ENCODE measurements around the gene CACNA2D3.

Gene CACNA2D3

GRCh38 chr3:54574906-54575617, 452.7 kb downstream of the CACNA2D3 start:
- Mint-ChIP-seq H3K36me3 (ENCODE audit: low read depth) (no peaks in the 10 kb centered on the region), H3K9me3 (no peaks in the 10 kb centered on the region), H3K27me3 (ENCODE audit: low read depth) (no peaks in the 10 kb centered on the region), H3K27ac (no peak overlapping the region), H3K4me1 (ENCODE audit: low read depth) (no peaks in the 10 kb centered on the region), H3K4me3 (no peak overlapping the region)
- DNase-seq (ENCODE audit: low spot score): no peak

GRCh38 chr3:54575618-54575960, 453.2 kb downstream of the CACNA2D3 start:
- no peaks in the 10 kb centered on the region for H3K4me1 Mint-ChIP-seq (ENCODE audit: low read depth)
- H3K36me3 Mint-ChIP-seq (ENCODE audit: low read depth): no peaks in the 10 kb centered on the region
- H3K27ac Mint-ChIP-seq: no peak overlapping the region
- DNase-seq (ENCODE audit: low spot score): no peak
- no peaks in the 10 kb centered on the region for H3K9me3 Mint-ChIP-seq
- no peak overlapping the region for H3K4me3 Mint-ChIP-seq
- H3K27me3 Mint-ChIP-seq (ENCODE audit: low read depth): no peaks in the 10 kb centered on the region

GRCh38 chr3:54577313-54577712, 455.0 kb downstream of the CACNA2D3 start:
- Mint-ChIP-seq H3K9me3 (no peaks in the 10 kb centered on the region), H3K27ac (no peak overlapping the region), H3K27me3 (ENCODE audit: low read depth) (no peaks in the 10 kb centered on the region)

GRCh38 chr3:54578417-54578816, 456.1 kb downstream of the CACNA2D3 start:
- no peaks in the 10 kb centered on the region for H3K36me3 Mint-ChIP-seq (ENCODE audit: low read depth)
- no peaks in the 10 kb centered on the region for H3K4me1 Mint-ChIP-seq (ENCODE audit: low read depth)
- DNase-seq (ENCODE audit: low spot score): no peak
- no peaks in the 10 kb centered on the region for H3K9me3 Mint-ChIP-seq
- no peak overlapping the region for H3K27ac Mint-ChIP-seq
- no peak overlapping the region for H3K4me3 Mint-ChIP-seq
- H3K27me3 Mint-ChIP-seq (ENCODE audit: low read depth): no peaks in the 10 kb centered on the region

More at GRCh38 chr3:54577313-54577712, 455.0 kb downstream of the CACNA2D3 start:
- Mint-ChIP-seq H3K36me3 (ENCODE audit: low read depth) (no peaks in the 10 kb centered on the region), H3K4me1 (ENCODE audit: low read depth) (no peaks in the 10 kb centered on the region), H3K4me3 (no peak overlapping the region)
- DNase-seq (ENCODE audit: low spot score): no peak

DNA sequence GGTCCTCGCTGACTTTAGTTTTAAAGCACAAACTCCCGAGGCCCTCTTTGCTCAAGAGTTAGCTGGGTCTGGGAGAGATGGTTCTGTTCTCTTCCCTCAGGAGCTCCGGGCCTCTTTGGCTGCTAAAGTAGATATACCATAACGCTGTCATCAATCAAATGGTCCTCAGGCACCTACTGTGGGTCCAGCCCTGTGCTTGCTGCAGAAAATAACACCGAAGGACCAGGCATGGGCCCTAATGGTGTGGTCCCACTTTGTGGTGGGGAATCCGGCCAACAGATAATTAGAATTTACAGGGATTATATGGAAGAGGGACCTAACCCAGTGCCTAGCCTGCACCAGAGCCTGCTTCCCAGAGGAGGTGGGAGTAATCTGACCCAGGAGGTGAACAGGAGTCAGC, 458.1 kb downstream of the CACNA2D3 start:
- Mint-ChIP-seq H3K27ac (no peak overlapping the region), H3K4me3 (no peak overlapping the region), H3K27me3 (ENCODE audit: low read depth) (no peaks in the 10 kb centered on the region), H3K4me1 (ENCODE audit: low read depth) (no peaks in the 10 kb centered on the region), H3K9me3 (no peaks in the 10 kb centered on the region), H3K36me3 (ENCODE audit: low read depth) (no peaks in the 10 kb centered on the region)
- DNase-seq (ENCODE audit: low spot score): no peak

DNA sequence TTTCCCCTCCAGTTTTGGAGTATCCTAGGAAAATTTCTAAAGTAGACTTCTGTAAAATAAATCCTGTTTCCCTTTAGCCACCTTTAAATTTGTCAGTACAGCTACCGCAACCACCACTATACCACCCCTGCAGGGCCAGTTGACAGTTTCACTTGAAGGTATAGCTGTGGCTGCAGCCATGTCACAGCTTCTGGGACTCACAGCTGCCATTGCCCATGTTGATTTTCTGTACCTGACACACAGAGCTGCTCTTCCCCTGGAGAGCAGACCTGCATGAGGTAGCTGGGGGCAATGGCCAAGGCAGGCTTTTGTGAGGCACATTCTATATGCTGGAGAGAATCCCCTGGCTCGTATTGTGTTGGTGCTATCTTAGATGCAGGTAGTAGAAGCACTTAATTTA, 460.1 kb downstream of the CACNA2D3 start:
- Mint-ChIP-seq H3K27ac (no peak overlapping the region), H3K4me3 (no peak overlapping the region), H3K9me3 (no peaks in the 10 kb centered on the region), H3K4me1 (ENCODE audit: low read depth) (no peaks in the 10 kb centered on the region), H3K36me3 (ENCODE audit: low read depth) (no peaks in the 10 kb centered on the region), H3K27me3 (ENCODE audit: low read depth) (no peaks in the 10 kb centered on the region)
- no peak for DNase-seq (ENCODE audit: low spot score)

- no peaks in the 10 kb centered on the region for H3K9me3 Mint-ChIP-seq
- DNase-seq (ENCODE audit: low spot score): no peak
- no peak overlapping the region for H3K4me3 Mint-ChIP-seq
- no peaks in the 10 kb centered on the region for H3K27me3 Mint-ChIP-seq (ENCODE audit: low read depth)
- H3K4me1 Mint-ChIP-seq (ENCODE audit: low read depth): no peaks in the 10 kb centered on the region
- H3K36me3 Mint-ChIP-seq (ENCODE audit: low read depth): no peaks in the 10 kb centered on the region
- H3K27ac Mint-ChIP-seq: no peak overlapping the region
These were observed 468.8 kb downstream of the CACNA2D3 start for GRCh38 chr3:54591157-54591556.

GRCh38 chr3:54593653-54594052, 471.3 kb downstream of the CACNA2D3 start:
- Mint-ChIP-seq H3K27ac (no peak overlapping the region), H3K4me1 (ENCODE audit: low read depth) (no peaks in the 10 kb centered on the region), H3K27me3 (ENCODE audit: low read depth) (no peaks in the 10 kb centered on the region), H3K9me3 (peaks cover 4% of the 10 kb centered on the region), H3K36me3 (ENCODE audit: low read depth) (no peaks in the 10 kb centered on the region), H3K4me3 (no peak overlapping the region)
- no peak for DNase-seq (ENCODE audit: low spot score)

DNA sequence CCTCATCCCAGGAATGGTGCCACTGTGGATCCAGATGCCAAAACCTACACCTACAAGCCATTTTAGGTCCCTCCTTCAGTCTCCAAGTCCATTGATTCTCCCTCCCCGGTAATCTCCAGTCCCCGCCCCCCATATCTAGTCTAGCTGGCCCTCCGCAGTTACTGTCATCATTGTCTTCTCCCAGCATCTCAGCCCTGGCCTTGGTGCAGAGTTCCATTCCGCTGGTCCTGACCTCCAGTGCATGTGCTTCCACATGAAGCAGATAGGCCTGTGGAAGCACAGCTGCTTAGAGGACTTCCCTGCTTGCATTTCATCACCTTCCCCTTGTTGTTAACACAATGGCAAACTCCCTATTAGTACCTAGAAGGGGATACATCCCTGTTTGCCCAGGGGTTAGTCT, 473.7 kb downstream of the CACNA2D3 start:
- no peak overlapping the region for H3K4me3 Mint-ChIP-seq
- no peak overlapping the region for H3K27ac Mint-ChIP-seq
- no peaks in the 10 kb centered on the region for H3K27me3 Mint-ChIP-seq (ENCODE audit: low read depth)
- no peaks in the 10 kb centered on the region for H3K36me3 Mint-ChIP-seq (ENCODE audit: low read depth)
- no peak for DNase-seq (ENCODE audit: low spot score)
- H3K9me3 Mint-ChIP-seq: peaks cover 4% of the 10 kb centered on the region
- H3K4me1 Mint-ChIP-seq (ENCODE audit: low read depth): no peaks in the 10 kb centered on the region

DNA sequence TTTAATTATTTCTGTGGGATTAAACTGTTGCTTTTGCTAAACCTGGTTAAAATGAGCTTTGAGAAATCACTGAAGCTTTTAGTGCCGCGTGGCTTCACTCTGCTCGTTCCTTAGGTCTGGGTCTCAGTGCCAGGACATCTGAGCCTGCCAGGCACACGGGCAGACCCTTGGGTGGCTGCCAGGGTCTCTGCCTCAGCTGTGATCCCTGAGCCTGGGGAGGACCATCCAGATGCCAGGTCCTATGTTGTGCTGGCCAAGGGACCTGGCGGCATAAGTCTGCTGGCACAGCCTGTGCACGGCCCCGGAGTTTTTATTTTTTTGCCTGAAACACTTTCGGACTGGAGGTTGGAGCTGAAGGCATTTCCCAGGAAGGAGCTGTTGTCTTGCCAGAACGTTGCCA, 477.4 kb downstream of the CACNA2D3 start:
- no peaks in the 10 kb centered on the region for H3K4me1 Mint-ChIP-seq (ENCODE audit: low read depth)

GRCh38 chr3:54600441-54601204, 478.3 kb downstream of the CACNA2D3 start:
- H3K4me3 Mint-ChIP-seq: no peak overlapping the region
- H3K4me1 Mint-ChIP-seq (ENCODE audit: low read depth): no peaks in the 10 kb centered on the region
- peaks cover 4% of the 10 kb centered on the region for H3K9me3 Mint-ChIP-seq
- H3K36me3 Mint-ChIP-seq (ENCODE audit: low read depth): no peaks in the 10 kb centered on the region
- H3K27ac Mint-ChIP-seq: no peak overlapping the region
- no peak for DNase-seq (ENCODE audit: low spot score)
- no peaks in the 10 kb centered on the region for H3K27me3 Mint-ChIP-seq (ENCODE audit: low read depth)

More for the DNA sequence above, 477.4 kb downstream of the CACNA2D3 start:
- no peak for DNase-seq (ENCODE audit: low spot score)
- Mint-ChIP-seq H3K4me3 (no peak overlapping the region), H3K27me3 (ENCODE audit: low read depth) (no peaks in the 10 kb centered on the region), H3K9me3 (peaks cover 4% of the 10 kb centered on the region), H3K27ac (no peak overlapping the region), H3K36me3 (ENCODE audit: low read depth) (no peaks in the 10 kb centered on the region)

DNA sequence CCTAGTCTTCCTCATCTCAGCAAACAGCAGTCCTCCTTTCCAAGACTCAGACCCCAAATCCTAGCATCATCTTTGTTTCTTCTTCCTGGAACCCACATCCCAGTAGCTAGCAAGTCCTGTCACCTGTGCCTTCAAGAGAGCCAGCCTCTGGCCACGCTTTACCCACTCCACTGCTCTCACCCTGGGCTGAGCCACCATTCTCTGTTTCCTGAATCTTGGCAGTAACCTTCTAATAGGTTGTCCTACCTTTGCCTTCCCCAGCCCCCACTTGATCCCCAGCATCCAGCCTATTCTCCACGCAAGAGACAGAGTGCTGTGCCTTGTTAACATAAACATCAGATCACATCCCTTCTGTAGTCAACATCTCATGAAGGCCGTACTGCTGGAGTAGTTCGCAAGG, 482.1 kb downstream of the CACNA2D3 start:
- Mint-ChIP-seq H3K9me3 (no peaks in the 10 kb centered on the region), H3K27ac (no peak overlapping the region), H3K4me1 (ENCODE audit: low read depth) (no peaks in the 10 kb centered on the region), H3K4me3 (no peak overlapping the region), H3K36me3 (ENCODE audit: low read depth) (no peaks in the 10 kb centered on the region), H3K27me3 (ENCODE audit: low read depth) (no peaks in the 10 kb centered on the region)
- no peak for DNase-seq (ENCODE audit: low spot score)

GRCh38 chr3:54608041-54608440, 485.7 kb downstream of the CACNA2D3 start:
- Mint-ChIP-seq H3K36me3 (ENCODE audit: low read depth) (no peaks in the 10 kb centered on the region), H3K9me3 (no peaks in the 10 kb centered on the region), H3K4me3 (no peak overlapping the region), H3K27ac (no peak overlapping the region), H3K4me1 (ENCODE audit: low read depth) (no peaks in the 10 kb centered on the region), H3K27me3 (ENCODE audit: low read depth) (no peaks in the 10 kb centered on the region)
- DNase-seq (ENCODE audit: low spot score): no peak

DNA sequence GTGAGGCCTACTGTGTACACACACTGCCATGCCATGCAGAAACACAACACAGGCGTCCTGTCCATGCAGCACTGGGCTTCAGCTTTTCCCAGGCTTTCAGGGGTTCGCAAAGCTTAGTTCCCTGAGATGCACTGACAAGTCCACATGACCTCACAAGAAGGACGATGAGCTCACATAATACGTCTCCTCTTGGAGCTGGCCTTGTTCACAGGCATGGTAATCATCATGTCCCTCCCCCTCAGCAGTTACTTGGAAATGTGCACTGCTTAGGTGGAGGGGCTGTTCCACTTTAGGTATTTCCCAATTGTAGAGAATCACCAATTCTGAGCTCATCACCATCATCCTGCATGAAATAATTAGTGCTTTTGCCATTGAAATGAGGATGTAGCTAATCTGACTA, 496.7 kb downstream of the CACNA2D3 start:
- Mint-ChIP-seq H3K9me3 (peaks cover 4% of the 10 kb centered on the region), H3K4me1 (ENCODE audit: low read depth) (no peaks in the 10 kb centered on the region), H3K4me3 (no peak overlapping the region), H3K27ac (no peak overlapping the region), H3K27me3 (ENCODE audit: low read depth) (no peaks in the 10 kb centered on the region), H3K36me3 (ENCODE audit: low read depth) (no peaks in the 10 kb centered on the region)
- DNase-seq (ENCODE audit: low spot score): no peak

DNA sequence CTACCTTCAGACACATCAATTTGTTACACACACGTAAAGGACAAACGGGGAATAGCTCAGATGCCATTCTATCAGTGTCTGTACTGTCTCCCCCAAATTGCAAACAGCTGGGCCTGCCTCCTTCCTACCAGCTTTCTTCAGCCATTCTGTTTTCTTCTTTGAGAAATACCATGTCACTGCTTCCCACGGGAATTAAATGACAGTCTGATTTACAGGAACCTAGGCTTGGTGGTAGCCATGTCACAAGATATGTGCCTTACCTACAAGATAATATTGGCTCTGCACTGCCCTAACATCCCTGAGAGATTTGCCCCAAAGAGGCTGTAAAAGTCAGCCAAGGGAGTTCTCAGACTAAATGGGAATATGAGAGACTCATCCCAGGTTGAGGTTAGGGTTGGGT, 497.2 kb downstream of the CACNA2D3 start:
- H3K27ac Mint-ChIP-seq: no peak overlapping the region
- H3K27me3 Mint-ChIP-seq (ENCODE audit: low read depth): no peaks in the 10 kb centered on the region
- H3K36me3 Mint-ChIP-seq (ENCODE audit: low read depth): no peaks in the 10 kb centered on the region
- H3K4me3 Mint-ChIP-seq: no peak overlapping the region
- H3K9me3 Mint-ChIP-seq: peaks cover 4% of the 10 kb centered on the region
- no peaks in the 10 kb centered on the region for H3K4me1 Mint-ChIP-seq (ENCODE audit: low read depth)
- DNase-seq (ENCODE audit: low spot score): no peak
